ENCODE results near the gene GJB5.

GJB5 gene

DNA sequence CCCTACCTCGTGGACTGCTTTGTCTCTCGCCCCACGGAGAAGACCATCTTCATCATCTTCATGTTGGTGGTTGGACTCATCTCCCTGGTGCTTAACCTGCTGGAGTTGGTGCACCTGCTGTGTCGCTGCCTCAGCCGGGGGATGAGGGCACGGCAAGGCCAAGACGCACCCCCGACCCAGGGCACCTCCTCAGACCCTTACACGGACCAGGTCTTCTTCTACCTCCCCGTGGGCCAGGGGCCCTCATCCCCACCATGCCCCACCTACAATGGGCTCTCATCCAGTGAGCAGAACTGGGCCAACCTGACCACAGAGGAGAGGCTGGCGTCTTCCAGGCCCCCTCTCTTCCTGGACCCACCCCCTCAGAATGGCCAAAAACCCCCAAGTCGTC lies 39.9 kb downstream of the GJB5 start:
- no peaks in the 10 kb centered on the region for H3F3A ChIP-seq (ENCODE audit: low read depth)
- no peaks in the 10 kb centered on the region for H3K27me3 ChIP-seq (ENCODE audit: insufficient read depth, low read length, poor library complexity, severe bottlenecking)
- H3K9me2 ChIP-seq (replicated peaks; ENCODE audit: low read depth, low read length) = no peaks in the 10 kb centered on the region
- H4K20me1 ChIP-seq (ENCODE audit: insufficient read depth, low read length, poor library complexity, severe bottlenecking) = no peaks in the 10 kb centered on the region
- H3K4me1 ChIP-seq (ENCODE audit: insufficient read depth, low read length, poor library complexity, severe bottlenecking) = no peaks in the 10 kb centered on the region
- H2AFZ ChIP-seq (ENCODE audit: low read length) = no peak overlapping the region
- H3K79me2 ChIP-seq (ENCODE audit: insufficient read depth, low read length) = no peaks in the 10 kb centered on the region
- H3K4me2 ChIP-seq (ENCODE audit: low read depth, low read length, poor library complexity, severe bottlenecking) = no peak overlapping the region
- no peak overlapping the region for H3K9ac ChIP-seq (ENCODE audit: low read depth, low read length, poor library complexity, severe bottlenecking)
- no peaks in the 10 kb centered on the region for H3K9me3 ChIP-seq (ENCODE audit: insufficient read depth, low read depth, low read length)
- no peak overlapping the region for H3K4me3 ChIP-seq (ENCODE audit: low read length, poor library complexity, severe bottlenecking)
- H3K36me3 ChIP-seq (ENCODE audit: insufficient read depth, low read length) = no peaks in the 10 kb centered on the region
- no peak for TF ChIP-seq EZH2phosphoT487 (IDR thresholded peaks at IDR 0.05; ENCODE audit: borderline replicate concordance)
- TF ChIP-seq, protein P1, sequence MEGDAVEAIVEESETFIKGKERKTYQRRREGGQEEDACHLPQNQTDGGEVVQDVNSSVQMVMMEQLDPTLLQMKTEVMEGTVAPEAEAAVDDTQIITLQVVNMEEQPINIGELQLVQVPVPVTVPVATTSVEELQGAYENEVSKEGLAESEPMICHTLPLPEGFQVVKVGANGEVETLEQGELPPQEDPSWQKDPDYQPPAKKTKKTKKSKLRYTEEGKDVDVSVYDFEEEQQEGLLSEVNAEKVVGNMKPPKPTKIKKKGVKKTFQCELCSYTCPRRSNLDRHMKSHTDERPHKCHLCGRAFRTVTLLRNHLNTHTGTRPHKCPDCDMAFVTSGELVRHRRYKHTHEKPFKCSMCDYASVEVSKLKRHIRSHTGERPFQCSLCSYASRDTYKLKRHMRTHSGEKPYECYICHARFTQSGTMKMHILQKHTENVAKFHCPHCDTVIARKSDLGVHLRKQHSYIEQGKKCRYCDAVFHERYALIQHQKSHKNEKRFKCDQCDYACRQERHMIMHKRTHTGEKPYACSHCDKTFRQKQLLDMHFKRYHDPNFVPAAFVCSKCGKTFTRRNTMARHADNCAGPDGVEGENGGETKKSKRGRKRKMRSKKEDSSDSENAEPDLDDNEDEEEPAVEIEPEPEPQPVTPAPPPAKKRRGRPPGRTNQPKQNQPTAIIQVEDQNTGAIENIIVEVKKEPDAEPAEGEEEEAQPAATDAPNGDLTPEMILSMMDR (conservative IDR thresholded peaks at IDR 0.05; ENCODE audit: low read length) = no peak

DNA sequence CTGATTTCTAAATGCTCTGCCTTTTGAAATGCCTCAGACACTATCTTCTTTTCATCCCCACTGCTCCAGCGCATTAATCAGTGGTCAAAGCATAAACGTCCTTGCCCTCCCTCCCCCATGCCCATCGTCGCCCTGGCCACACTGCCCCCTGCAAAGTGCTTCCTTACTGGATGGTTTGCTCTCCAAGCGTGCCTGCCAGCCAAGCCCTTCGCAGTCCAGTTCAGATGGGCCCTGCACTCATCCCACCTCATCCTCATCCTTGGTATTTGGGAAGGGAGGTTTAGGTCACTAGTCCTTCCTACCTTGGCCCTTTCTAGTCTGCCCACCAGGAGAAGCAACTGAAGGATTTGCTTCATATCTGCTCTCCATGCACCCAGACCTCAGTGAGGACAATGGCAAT lies 41.1 kb downstream of the GJB5 start:
- Histone ChIP-seq H3K4me2 (ENCODE audit: low read depth, low read length, poor library complexity, severe bottlenecking) (no peak overlapping the region), H3K9ac (ENCODE audit: low read depth, low read length, poor library complexity, severe bottlenecking) (no peak overlapping the region), H2AFZ (ENCODE audit: low read length) (no peak overlapping the region), H3K9me3 (ENCODE audit: insufficient read depth, low read depth, low read length) (no peaks in the 10 kb centered on the region), H3K4me1 (ENCODE audit: insufficient read depth, low read length, poor library complexity, severe bottlenecking) (no peaks in the 10 kb centered on the region), H3K9me2 (replicated peaks; ENCODE audit: low read depth, low read length) (no peaks in the 10 kb centered on the region), H3K27me3 (ENCODE audit: insufficient read depth, low read length, poor library complexity, severe bottlenecking) (no peaks in the 10 kb centered on the region), H4K20me1 (ENCODE audit: insufficient read depth, low read length, poor library complexity, severe bottlenecking) (no peaks in the 10 kb centered on the region), H3K79me2 (ENCODE audit: insufficient read depth, low read length) (no peaks in the 10 kb centered on the region), H3F3A (ENCODE audit: low read depth) (no peaks in the 10 kb centered on the region), H3K36me3 (ENCODE audit: insufficient read depth, low read length) (no peaks in the 10 kb centered on the region), H3K4me3 (ENCODE audit: low read length, poor library complexity, severe bottlenecking) (no peak overlapping the region)
- TF ChIP-seq EZH2phosphoT487 (IDR thresholded peaks at IDR 0.05; ENCODE audit: borderline replicate concordance) = no peak
- TF ChIP-seq, protein P1 (conservative IDR thresholded peaks at IDR 0.05; ENCODE audit: low read length) = no peak

DNA sequence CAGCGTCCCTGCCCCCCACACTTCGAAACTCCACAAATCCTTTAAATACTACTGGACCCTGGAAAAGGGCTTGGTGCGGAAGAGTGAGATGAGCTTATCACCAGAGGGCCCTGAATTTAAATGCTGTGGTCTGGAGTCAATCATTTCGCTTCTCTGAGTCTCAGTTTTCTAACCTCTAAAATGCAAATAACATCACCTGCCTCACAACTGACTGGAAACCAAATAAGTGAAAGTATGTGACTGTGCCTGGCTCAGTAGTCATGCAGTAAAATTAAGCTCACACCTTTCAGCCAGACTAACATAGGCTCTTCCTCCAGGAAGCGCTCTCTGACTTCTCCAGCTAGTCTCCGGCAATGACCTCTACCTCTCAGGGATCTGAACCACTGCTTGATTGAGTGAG lies 42.1 kb downstream of the GJB5 start:
- Histone ChIP-seq H3K4me1 (ENCODE audit: insufficient read depth, low read length, poor library complexity, severe bottlenecking) (no peaks in the 10 kb centered on the region), H3K4me3 (ENCODE audit: low read length, poor library complexity, severe bottlenecking) (no peak overlapping the region), H3K4me2 (ENCODE audit: low read depth, low read length, poor library complexity, severe bottlenecking) (no peak overlapping the region), H3K9ac (ENCODE audit: low read depth, low read length, poor library complexity, severe bottlenecking) (no peak overlapping the region), H3K27me3 (ENCODE audit: insufficient read depth, low read length, poor library complexity, severe bottlenecking) (no peaks in the 10 kb centered on the region), H3F3A (ENCODE audit: low read depth) (no peaks in the 10 kb centered on the region), H3K9me2 (replicated peaks; ENCODE audit: low read depth, low read length) (no peaks in the 10 kb centered on the region), H3K36me3 (ENCODE audit: insufficient read depth, low read length) (no peaks in the 10 kb centered on the region), H3K9me3 (ENCODE audit: insufficient read depth, low read depth, low read length) (no peaks in the 10 kb centered on the region), H2AFZ (ENCODE audit: low read length) (no peak overlapping the region), H3K79me2 (ENCODE audit: insufficient read depth, low read length) (no peaks in the 10 kb centered on the region), H4K20me1 (ENCODE audit: insufficient read depth, low read length, poor library complexity, severe bottlenecking) (no peaks in the 10 kb centered on the region)
- no peak for TF ChIP-seq EZH2phosphoT487 (IDR thresholded peaks at IDR 0.05; ENCODE audit: borderline replicate concordance)
- TF ChIP-seq, protein P1 (conservative IDR thresholded peaks at IDR 0.05; ENCODE audit: low read length) = no peak
